B cell (primary cell): ENCODE measurements around the gene FAM131B.

ENCODE experiments used
- CTCF ChIP-seq: fragments of 200-600 bp; IDR thresholded peaks from one replicate; pipeline ENCODE4 v1.8.0; 2022; ENCODE audit warnings: antibody characterized with exemption, mild to moderate bottlenecking
- EZH2 ChIP-seq: IDR thresholded peaks from 2 replicates; pipeline ENCODE4 v1.6.1; 2012; ENCODE audit warnings: borderline replicate concordance, low read depth, mild to moderate bottlenecking, moderate library complexity, low read length; ENCODE audit not compliant: insufficient read depth, poor library complexity, severe bottlenecking

GRCh38 chr7:143396182-143396581, 33.7 kb upstream of the FAM131B start:
- TF ChIP-seq CTCF (no peak), EZH2 (no peak)
